HepG2 (cell line): ENCODE data around the gene CAMKMT.

Experiments used
- ARNT2 ChIP-seq: sonication (generic); formaldehyde crosslinking; IDR thresholded peaks from 2 replicates; pipeline ENCODE4 v1.8.0; 2022; ENCODE audit warnings: mild to moderate bottlenecking, low read depth, missing genetic modification reagents, moderate library complexity
- CREB1 ChIP-seq, 2 experiments: fragments of 450-650 bp in 1 of 2; IDR thresholded peaks; 2 replicates each; pipeline ENCODE4 v1.6.1; 2016 to 2017; ENCODE audit warnings: control low read depth in 1 of 2, mild to moderate bottlenecking in 1 of 2, missing compliant biosample characterization in 1 of 2, missing genetic modification characterization in 1 of 2
- EZH2 ChIP-seq: conservative IDR thresholded peaks from 2 replicates; pipeline ENCODE4 v1.6.1; 2012; ENCODE audit warnings: mild to moderate bottlenecking, low read depth, low read length, moderate library complexity
- IRF2 ChIP-seq: IDR thresholded peaks from 2 replicates; pipeline ENCODE4 v1.6.1; 2018; ENCODE audit warnings: missing genetic modification reagents, missing compliant biosample characterization
- KDM4B ChIP-seq: sonication (generic); formaldehyde crosslinking; IDR thresholded peaks from 2 replicates; pipeline ENCODE4 v1.4.0; 2020; ENCODE audit warnings: missing genetic modification reagents
- NFIC ChIP-seq: IDR thresholded peaks from 2 replicates; pipeline ENCODE4 v1.6.1; 2012; ENCODE audit warnings: mild to moderate bottlenecking, low read length, inconsistent platforms
- ZFP41 ChIP-seq: sonication (generic); formaldehyde crosslinking; IDR thresholded peaks from 2 replicates; pipeline ENCODE4 v1.4.0; 2020; ENCODE audit warnings: mild to moderate bottlenecking, missing genetic modification reagents, borderline replicate concordance
- ZNF24 ChIP-seq: fragments of 450-650 bp; IDR thresholded peaks from 2 replicates; pipeline ENCODE4 v1.6.1; 2017; ENCODE audit warnings: antibody characterized with exemption, mild to moderate bottlenecking
- TF ChIP-seq, protein P1 (sequence below): sonication (generic); formaldehyde crosslinking; IDR thresholded peaks from 2 replicates; pipeline ENCODE4 v1.5.0; 2020; ENCODE audit warnings: mild to moderate bottlenecking, missing genetic modification reagents, moderate library complexity
- TF ChIP-seq, protein P2 (sequence below): sonication (generic); formaldehyde crosslinking; IDR thresholded peaks from 2 replicates; pipeline ENCODE4 v1.4.0; 2020; ENCODE audit warnings: low read depth, mild to moderate bottlenecking, missing genetic modification reagents
- TF ChIP-seq, protein P3 (sequence below): IDR thresholded peaks from 2 replicates; pipeline ENCODE4 v1.6.1; 2016
- TF ChIP-seq, protein P4 (sequence below): sonication (generic); formaldehyde crosslinking; IDR thresholded peaks from 2 replicates; pipeline ENCODE4 v1.8.0; 2022; ENCODE audit warnings: missing genetic modification reagents, mild to moderate bottlenecking, inconsistent platforms, borderline replicate concordance

DNA sequence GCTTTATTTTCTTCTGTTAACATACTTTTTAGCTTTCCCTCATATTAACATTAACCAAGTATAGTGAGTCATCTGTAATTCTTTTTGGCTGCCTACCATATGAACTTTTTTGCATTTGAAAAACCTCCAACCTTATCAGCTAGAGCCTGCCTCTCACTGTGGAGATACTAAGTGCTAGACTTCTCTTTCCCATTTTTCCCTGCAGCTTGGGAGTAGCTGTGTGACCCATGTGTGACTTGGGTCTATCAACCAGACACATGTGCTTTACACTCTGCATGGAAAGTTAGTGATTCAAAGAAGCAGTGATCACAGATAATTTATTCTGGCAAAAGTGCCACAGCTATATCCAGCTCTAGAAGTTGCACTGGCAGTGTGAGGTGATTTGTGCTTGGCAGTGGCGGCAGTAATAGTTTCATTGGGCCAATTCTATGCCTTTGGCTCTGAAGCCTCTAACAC, 36.7 kb upstream of the CAMKMT start:
- TF ChIP-seq ZNF24: no peak
- TF ChIP-seq, protein P1, sequence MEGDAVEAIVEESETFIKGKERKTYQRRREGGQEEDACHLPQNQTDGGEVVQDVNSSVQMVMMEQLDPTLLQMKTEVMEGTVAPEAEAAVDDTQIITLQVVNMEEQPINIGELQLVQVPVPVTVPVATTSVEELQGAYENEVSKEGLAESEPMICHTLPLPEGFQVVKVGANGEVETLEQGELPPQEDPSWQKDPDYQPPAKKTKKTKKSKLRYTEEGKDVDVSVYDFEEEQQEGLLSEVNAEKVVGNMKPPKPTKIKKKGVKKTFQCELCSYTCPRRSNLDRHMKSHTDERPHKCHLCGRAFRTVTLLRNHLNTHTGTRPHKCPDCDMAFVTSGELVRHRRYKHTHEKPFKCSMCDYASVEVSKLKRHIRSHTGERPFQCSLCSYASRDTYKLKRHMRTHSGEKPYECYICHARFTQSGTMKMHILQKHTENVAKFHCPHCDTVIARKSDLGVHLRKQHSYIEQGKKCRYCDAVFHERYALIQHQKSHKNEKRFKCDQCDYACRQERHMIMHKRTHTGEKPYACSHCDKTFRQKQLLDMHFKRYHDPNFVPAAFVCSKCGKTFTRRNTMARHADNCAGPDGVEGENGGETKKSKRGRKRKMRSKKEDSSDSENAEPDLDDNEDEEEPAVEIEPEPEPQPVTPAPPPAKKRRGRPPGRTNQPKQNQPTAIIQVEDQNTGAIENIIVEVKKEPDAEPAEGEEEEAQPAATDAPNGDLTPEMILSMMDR (CRISPR knock-in tag): no peak
- TF ChIP-seq ARNT2 (CRISPR knock-in tag): no peak
- TF ChIP-seq IRF2 (CRISPR knock-in tag): no peak
- TF ChIP-seq, protein P2, sequence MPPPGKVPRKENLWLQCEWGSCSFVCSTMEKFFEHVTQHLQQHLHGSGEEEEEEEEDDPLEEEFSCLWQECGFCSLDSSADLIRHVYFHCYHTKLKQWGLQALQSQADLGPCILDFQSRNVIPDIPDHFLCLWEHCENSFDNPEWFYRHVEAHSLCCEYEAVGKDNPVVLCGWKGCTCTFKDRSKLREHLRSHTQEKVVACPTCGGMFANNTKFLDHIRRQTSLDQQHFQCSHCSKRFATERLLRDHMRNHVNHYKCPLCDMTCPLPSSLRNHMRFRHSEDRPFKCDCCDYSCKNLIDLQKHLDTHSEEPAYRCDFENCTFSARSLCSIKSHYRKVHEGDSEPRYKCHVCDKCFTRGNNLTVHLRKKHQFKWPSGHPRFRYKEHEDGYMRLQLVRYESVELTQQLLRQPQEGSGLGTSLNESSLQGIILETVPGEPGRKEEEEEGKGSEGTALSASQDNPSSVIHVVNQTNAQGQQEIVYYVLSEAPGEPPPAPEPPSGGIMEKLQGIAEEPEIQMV: no peak
- TF ChIP-seq CREB1 (IDR thresholded peaks at IDR 0.05): no peak
- TF ChIP-seq CREB1 (CRISPR knock-in tag; IDR thresholded peaks at IDR 0.05): no peak
- TF ChIP-seq, protein P3, sequence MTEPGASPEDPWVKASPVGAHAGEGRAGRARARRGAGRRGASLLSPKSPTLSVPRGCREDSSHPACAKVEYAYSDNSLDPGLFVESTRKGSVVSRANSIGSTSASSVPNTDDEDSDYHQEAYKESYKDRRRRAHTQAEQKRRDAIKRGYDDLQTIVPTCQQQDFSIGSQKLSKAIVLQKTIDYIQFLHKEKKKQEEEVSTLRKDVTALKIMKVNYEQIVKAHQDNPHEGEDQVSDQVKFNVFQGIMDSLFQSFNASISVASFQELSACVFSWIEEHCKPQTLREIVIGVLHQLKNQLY (CRISPR knock-in tag): no peak
- no peak for TF ChIP-seq ZFP41
- TF ChIP-seq NFIC: no peak
- no peak for TF ChIP-seq KDM4B (CRISPR knock-in tag)
- TF ChIP-seq, protein P4, sequence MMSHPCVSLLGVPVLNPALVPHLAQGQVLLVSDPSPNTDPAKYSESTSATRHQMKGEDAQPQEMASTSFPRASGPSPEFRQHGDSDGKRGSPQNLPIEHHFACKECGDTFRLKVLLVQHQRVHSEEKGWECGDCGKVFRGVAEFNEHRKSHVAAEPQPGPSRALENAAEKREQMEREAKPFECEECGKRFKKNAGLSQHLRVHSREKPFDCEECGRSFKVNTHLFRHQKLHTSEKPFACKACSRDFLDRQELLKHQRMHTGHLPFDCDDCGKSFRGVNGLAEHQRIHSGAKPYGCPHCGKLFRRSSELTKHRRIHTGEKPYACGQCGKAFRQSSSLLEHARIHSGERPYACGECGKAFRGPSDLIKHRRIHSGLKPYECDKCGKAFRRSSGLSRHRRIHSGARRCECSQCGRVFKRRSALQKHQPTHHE (CRISPR knock-in tag): no peak
- TF ChIP-seq EZH2: no peak
